NCI-H446 treated with DMSO at 0.1 percent for 48 hours (cell line): ENCODE measurements around the gene ERF.
A peak's percentile ranks its signal among the peaks of the same experiment; 100 is the strongest.
"Not testable (repeated sequence)": the region's sequence is repeated elsewhere in the genome, so short reads cannot be mapped to it uniquely, and the experiment has no call there.

Source experiments
- DNase-seq: peaks from one replicate; lab custom pipeline; 2025; lab: John Stamatoyannopoulos, UW

The ERF gene

GRCh38 chr19:42275103-42275502 is 20.2 kb upstream of the ERF start:
- DNase-seq, result no peak

- DNase-seq, result no peak
Observed at GRCh38 chr19:42274065-42274682, 19.2 kb upstream of the ERF start.

- DNase-seq, result no peak
Observed at GRCh38 chr19:42273407-42274064, 18.6 kb upstream of the ERF start.

GRCh38 chr19:42272989-42273406 is 18.1 kb upstream of the ERF start:
- DNase-seq, result no peak

- no peak for DNase-seq
Observed at GRCh38 chr19:42272535-42272897, 17.6 kb upstream of the ERF start.

- DNase-seq, result no peak
Observed at GRCh38 chr19:42271861-42272534, 17.1 kb upstream of the ERF start.

- no peak for DNase-seq
Observed at GRCh38 chr19:42271045-42271419, 16.1 kb upstream of the ERF start.

- no peak for DNase-seq
Observed at GRCh38 chr19:42270346-42271044, 15.6 kb upstream of the ERF start.

- no peak for DNase-seq
Observed at GRCh38 chr19:42269478-42270345, 14.8 kb upstream of the ERF start.

- peak; percentile 100 for DNase-seq
Observed at GRCh38 chr19:42268704-42269477, 14.0 kb upstream of the ERF start, which contains the start of gene CIC. Gene CIC (plus strand): TSS chr19:42269252. CDS start chr19:42271784, 2,532 bp downstream.

- peak; percentile 100 for DNase-seq
Observed at GRCh38 chr19:42268142-42268703, 13.3 kb upstream of the ERF start.

GRCh38 chr19:42267644-42268141 is 12.8 kb upstream of the ERF start:
- DNase-seq, result no peak

GRCh38 chr19:42266928-42267603 is 12.1 kb upstream of the ERF start:
- not testable (repeated sequence) for DNase-seq

GRCh38 chr19:42266105-42266504 is 11.2 kb upstream of the ERF start:
- DNase-seq, result not testable (repeated sequence)

GRCh38 chr19:42261763-42262162 is 6.8 kb upstream of the ERF start:
- no peak for DNase-seq

GRCh38 chr19:42257842-42258241 is 2.9 kb upstream of the ERF start:
- DNase-seq, result not testable (repeated sequence)

GRCh38 chr19:42255766-42256745 is 1.1 kb upstream of the ERF start:
- no peak for DNase-seq

GRCh38 chr19:42254089-42254849 is 659 bp downstream of the ERF start:
- no peak for DNase-seq
